ENCODE data around the gene REEP2. TPM values are rescaled to one million over a fixed set of nuclear protein-coding genes. Genes with fewer than 3 reads are reported as not detected.

Gene REEP2, protein sequence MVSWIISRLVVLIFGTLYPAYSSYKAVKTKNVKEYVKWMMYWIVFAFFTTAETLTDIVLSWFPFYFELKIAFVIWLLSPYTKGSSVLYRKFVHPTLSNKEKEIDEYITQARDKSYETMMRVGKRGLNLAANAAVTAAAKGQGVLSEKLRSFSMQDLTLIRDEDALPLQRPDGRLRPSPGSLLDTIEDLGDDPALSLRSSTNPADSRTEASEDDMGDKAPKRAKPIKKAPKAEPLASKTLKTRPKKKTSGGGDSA
- total RNA-seq: 8.4 and 25.1 TPM in 2 replicates

DNA sequence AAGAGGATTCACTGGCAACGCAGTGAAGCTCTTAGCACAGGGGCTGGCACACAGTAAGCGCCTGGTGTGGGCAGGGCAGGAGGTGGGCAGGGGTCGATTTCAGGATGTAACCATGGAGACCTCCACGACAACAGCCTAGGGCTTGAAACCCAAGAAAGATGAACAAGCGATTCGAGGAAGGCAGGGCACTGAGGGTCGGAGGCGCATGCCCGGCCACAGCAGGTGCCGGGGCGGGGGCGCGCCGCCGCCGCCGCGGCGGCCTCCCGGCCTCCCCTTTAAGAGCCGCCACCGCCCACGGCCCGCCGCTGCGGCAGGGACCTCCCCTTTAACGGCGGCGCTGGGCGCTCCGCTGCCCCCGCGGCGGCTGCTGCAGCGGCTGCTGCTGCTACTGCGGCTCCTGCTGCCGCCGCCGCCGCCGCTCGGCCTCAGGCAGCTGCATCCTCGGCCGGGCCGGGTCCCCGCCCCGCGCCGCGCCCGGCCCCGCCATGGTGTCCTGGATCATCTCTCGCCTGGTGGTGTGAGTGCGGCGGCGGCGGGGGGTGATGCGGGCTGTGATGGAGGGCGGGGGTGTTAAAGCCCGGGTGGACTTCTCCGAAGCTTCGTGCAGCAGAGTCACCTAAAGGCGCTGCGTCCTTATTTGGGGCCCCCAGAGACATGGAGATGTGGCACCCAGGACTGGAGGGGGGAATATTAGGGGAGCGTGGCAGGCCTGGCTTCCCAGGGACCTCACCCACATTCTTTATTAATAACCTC, at the start of gene REEP2:
TSS of gene REEP2 (plus strand) at position 334 of the 753 bp plus-strand sequence. CDS start at position 486, 152 bp downstream.

DNA sequence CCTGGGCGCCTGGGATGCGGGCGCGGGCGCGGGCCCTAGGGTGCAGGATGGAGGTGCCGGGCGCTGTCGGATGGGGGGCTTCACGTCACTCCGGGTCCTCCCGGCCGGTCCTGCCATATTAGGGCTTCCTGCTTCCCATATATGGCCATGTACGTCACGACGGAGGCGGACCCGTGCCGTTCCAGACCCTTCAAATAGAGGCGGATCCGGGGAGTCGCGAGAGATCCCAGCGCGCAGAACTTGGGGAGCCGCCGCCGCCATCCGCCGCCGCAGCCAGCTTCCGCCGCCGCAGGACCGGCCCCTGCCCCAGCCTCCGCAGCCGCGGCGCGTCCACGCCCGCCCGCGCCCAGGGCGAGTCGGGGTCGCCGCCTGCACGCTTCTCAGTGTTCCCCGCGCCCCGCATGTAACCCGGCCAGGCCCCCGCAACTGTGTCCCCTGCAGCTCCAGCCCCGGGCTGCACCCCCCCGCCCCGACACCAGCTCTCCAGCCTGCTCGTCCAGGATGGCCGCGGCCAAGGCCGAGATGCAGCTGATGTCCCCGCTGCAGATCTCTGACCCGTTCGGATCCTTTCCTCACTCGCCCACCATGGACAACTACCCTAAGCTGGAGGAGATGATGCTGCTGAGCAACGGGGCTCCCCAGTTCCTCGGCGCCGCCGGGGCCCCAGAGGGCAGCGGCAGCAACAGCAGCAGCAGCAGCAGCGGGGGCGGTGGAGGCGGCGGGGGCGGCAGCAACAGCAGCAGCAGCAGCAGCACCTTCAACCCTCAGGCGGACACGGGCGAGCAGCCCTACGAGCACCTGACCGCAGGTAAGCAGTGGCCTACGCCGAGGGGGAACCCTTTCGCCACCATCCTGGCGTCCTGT, 26.6 kb downstream of the REEP2 start, which contains the start of gene EGR1:
TSS of gene EGR1 (plus strand) at position 219 of the 864 bp plus-strand sequence. CDS start at position 502, 283 bp downstream.

Other genes starting within 250 kb of the REEP2 start
- 23.8 and 25.0 TPM in 2 replicates for gene CDC23, start 225.7 kb upstream of the REEP2 start, total RNA-seq
- not detected in 2 replicates for gene GFRA3, start 164.4 kb upstream of the REEP2 start, total RNA-seq
- 0.66 and 13.7 TPM in 2 replicates for gene CDC25C, start 107.3 kb upstream of the REEP2 start, total RNA-seq
- gene FAM53C, start 100.8 kb upstream of the REEP2 start, total RNA-seq: 30.4 and 50.3 TPM in 2 replicates
- gene KDM3B, start 86.4 kb upstream of the REEP2 start, total RNA-seq: 43.2 and 55.0 TPM in 2 replicates
- gene EGR1, start 26.4 kb downstream of the REEP2 start, total RNA-seq: 2.8 and 4.5 TPM in 2 replicates
- 126 and 127 TPM in 2 replicates for gene ETF1, start 104.2 kb downstream of the REEP2 start, total RNA-seq
- 261 and 308 TPM in 2 replicates for gene HSPA9, start 136.3 kb downstream of the REEP2 start, total RNA-seq